BLaER1 treated with 17β-estradiol and CSF1 and Interleukin-3, amounts not matched to agents 10 nM and 100 nM (cell line): Measurements from ENCODE around the gene PNPLA1.

ENCODE experiments used
- H3K27ac ChIP-seq, 11 experiments: shearing (Covaris generic); formaldehyde crosslinking; 2 replicates each; pipeline ENCODE4 v1.8.1; 2022
- H3K27me3 ChIP-seq, 11 experiments: shearing (Covaris generic); formaldehyde crosslinking; 2 replicates each; pipeline ENCODE4 v1.8.1; 2022
- H3K36me3 ChIP-seq, 11 experiments: shearing (Covaris generic); formaldehyde crosslinking; 2 replicates each; pipeline ENCODE4 v1.8.1; 2022
- H3K4me1 ChIP-seq, 10 experiments: shearing (Covaris generic); formaldehyde crosslinking; 2 replicates each; pipeline ENCODE4 v1.8.1; 2022
- H3K4me2 ChIP-seq, 11 experiments: shearing (Covaris generic); formaldehyde crosslinking; 2 replicates each; pipeline ENCODE4 v1.8.1; 2022
- H3K4me3 ChIP-seq, 10 experiments: shearing (Covaris generic); formaldehyde crosslinking; 2 replicates each; pipeline ENCODE4 v1.8.1; 2022
- H3K9ac ChIP-seq, 11 experiments: shearing (Covaris generic); formaldehyde crosslinking; 2 replicates each; pipeline ENCODE4 v1.8.1; 2022
- H3K9me3 ChIP-seq, 11 experiments: shearing (Covaris generic); formaldehyde crosslinking; replicated peaks in 1 of 11; 2 replicates each; pipeline ENCODE4 v1.8.1; 2022
- H4K20me1 ChIP-seq, 11 experiments: shearing (Covaris generic); formaldehyde crosslinking; 2 replicates each; pipeline ENCODE4 v1.8.1; 2022
- Cebpa-rat ChIP-seq, 11 experiments: shearing (Covaris generic); IDR thresholded peaks; 2 replicates each; pipeline ENCODE4 v1.8.1; 2022

Gene PNPLA1

DNA sequence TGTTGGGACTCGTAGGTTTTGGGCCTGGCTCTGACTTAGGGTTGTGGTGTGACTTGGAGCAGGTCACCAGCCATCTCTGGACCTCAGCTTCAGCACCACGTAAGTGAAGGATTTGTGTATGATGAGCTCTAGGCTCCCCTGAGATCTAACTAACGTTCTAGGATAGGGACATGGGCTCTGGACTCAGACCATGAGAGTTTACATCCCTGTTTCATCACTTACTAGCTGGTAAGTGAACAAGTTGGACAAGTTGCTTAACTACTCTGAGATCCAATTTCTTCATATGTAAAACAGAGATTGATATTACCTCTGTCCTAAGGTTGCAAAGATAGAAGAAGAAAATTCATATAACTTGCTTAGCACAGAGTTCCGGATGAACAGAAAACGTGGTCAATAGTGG lies 20.3 kb upstream of the PNPLA1 start:
- H3K36me3 ChIP-seq: no peaks in the 10 kb centered on the region
- no peak overlapping the region for H3K9ac ChIP-seq
- H3K4me2 ChIP-seq: peak overlapping the region in 8 of 11 experiments; percentile 3 to 97 (median 68); a peak in 9 of 22 replicates
- no peak overlapping the region for H3K4me3 ChIP-seq
- H3K27ac ChIP-seq: peak overlapping the region in 2 of 11 experiments; percentile 47 to 72; a peak in 2 of 22 replicates
- H3K9me3 ChIP-seq: no peaks in the 10 kb centered on the region
- peaks cover 24 to 58% (median 47%) of the 10 kb centered on the region in 10 experiments for H3K4me1 ChIP-seq
- no peaks in the 10 kb centered on the region for H4K20me1 ChIP-seq
- no peaks in the 10 kb centered on the region for H3K27me3 ChIP-seq
- no peak for TF ChIP-seq Cebpa-rat (IDR thresholded peaks at IDR 0.05)

DNA sequence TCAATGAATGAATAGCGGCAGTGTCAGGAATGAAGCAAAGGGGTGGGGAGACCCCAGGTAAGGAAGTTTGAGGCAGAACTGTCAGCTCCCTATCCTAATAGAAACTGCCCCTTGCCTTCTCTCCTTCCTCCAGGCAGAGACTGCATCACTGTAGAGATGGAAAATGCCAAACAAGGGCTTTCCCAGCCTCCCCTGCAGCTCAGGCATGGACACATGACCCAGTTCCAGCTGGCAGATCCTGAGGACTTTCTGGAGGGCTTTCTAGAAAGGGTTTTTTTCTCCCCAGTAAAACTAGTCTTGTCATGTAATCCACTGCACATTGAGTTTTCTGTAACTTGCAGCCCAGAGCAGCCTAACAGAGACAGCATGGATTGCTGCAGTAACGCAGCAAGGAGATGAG lies 17.9 kb upstream of the PNPLA1 start:
- Histone ChIP-seq H4K20me1 (no peaks in the 10 kb centered on the region), H3K9ac (no peak overlapping the region), H3K27me3 (no peaks in the 10 kb centered on the region), H3K9me3 (peaks cover 0 to 4% (median 2%) of the 10 kb centered on the region in 11 experiments; a peak in 9 of 22 replicates), H3K4me1 (peaks cover 8 to 33% (median 22%) of the 10 kb centered on the region in 10 experiments; a peak in 18 of 20 replicates), H3K4me3 (no peak overlapping the region), H3K27ac (no peak overlapping the region), H3K36me3 (no peaks in the 10 kb centered on the region), H3K4me2 (no peak overlapping the region)
- no peak for TF ChIP-seq Cebpa-rat (IDR thresholded peaks at IDR 0.05)

DNA sequence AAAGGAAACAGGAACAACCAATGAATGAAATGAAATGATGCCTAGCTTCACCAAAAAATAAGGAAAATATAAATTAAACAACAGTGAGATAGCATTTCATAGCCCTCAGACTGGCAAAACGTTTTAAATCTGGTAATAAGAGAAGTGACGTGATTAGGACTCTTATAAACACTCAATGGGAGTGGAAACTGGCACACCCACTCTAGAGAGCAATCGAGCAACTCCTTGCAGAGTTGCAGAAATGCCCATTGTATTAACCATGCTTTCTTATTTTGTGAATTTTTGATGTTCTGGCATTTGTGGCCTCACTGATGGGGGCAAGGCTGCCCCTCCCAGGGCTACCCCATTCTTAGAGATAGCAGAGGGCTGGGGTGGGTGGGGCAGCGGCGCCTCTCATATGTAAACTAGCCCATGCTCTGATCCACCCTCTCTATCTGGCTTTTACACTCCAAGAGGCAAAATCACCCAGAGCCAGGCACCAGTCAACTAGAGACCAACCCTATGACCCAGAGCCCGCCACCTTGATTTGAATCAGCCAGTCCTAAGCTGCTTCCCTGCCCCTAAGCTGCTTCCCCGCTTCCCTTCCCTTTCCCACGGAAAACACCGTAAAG lies 6.4 kb upstream of the PNPLA1 start:
- peaks cover 11 to 18% (median 14%) of the 10 kb centered on the region in 11 experiments for H3K9me3 ChIP-seq
- no peak overlapping the region for H3K9ac ChIP-seq
- H3K4me1 ChIP-seq: no peaks in the 10 kb centered on the region
- no peak overlapping the region for H3K4me2 ChIP-seq
- H3K36me3 ChIP-seq: no peaks in the 10 kb centered on the region; a peak in 1 of 22 replicates
- H3K27me3 ChIP-seq: no peaks in the 10 kb centered on the region
- H3K27ac ChIP-seq: no peak overlapping the region
- no peak for TF ChIP-seq Cebpa-rat (IDR thresholded peaks at IDR 0.05)
- no peak overlapping the region for H3K4me3 ChIP-seq
- H4K20me1 ChIP-seq: no peaks in the 10 kb centered on the region

DNA sequence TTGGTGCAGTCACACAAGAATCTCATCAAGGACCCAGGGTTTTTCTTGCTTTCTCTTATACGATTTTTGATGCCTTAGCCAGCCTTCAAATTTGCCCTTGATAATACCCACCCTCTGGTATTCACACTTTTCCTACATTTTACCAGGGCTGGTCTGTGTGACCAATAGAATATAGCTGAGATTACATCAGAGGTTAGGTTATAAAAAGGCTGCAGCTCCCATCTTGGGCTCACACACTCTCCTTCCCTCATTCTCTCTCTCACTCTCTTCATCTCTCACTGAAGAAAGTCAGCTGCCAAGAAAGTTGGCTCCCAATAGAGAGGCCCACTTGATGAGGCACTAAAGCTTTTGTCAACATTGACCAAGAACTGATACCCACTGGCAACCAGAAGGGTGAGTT lies 4.1 kb upstream of the PNPLA1 start:
- H3K9me3 ChIP-seq: peaks cover 11 to 18% (median 14%) of the 10 kb centered on the region in 11 experiments
- H3K9ac ChIP-seq: no peak overlapping the region
- H3K36me3 ChIP-seq: no peaks in the 10 kb centered on the region; a peak in 1 of 22 replicates
- TF ChIP-seq Cebpa-rat (IDR thresholded peaks at IDR 0.05): no peak
- no peak overlapping the region for H3K4me3 ChIP-seq
- no peaks in the 10 kb centered on the region for H3K27me3 ChIP-seq
- no peak overlapping the region for H3K27ac ChIP-seq
- no peaks in the 10 kb centered on the region for H4K20me1 ChIP-seq
- peaks cover 0 to 9% (median 6%) of the 10 kb centered on the region in 10 experiments; a peak in 8 of 20 replicates for H3K4me1 ChIP-seq
- no peak overlapping the region for H3K4me2 ChIP-seq

DNA sequence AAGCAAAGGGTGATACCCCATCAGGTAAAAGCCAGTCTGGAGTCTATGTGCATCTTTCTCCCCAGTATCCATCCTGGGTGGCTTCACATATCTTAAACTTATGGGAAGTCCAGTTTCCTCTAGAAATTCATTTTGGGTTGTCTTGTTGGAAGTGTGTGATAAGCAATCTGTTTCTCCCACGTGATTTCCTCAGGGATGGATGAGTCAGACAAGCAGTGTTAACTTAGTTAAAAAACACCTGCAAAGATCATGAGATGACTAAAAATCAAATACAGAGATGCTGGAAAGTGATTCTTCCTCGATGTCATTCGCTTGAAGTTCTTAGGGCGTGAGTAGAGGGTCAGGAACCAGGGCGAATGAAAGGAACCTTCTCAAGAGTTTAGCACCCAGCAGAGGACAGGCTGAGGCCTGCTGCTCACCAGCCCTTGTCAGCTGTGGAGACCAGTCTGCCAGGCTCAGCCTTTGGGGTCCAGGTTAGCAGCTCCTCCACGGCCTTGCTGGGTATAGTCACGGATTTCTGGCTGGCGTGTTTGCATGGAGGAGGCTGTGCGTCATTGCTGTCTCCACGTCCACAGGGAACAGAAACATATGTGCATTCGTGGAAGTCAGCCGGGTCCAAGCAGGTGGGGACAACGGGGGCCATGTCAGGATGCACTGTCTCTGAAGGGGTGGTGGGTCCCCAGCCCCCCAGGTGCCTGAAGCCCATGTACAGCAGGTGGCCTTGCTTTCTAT lies 2.8 kb upstream of the PNPLA1 start:
- no peak overlapping the region for H3K27ac ChIP-seq
- H3K9me3 ChIP-seq: peaks cover 11 to 18% (median 14%) of the 10 kb centered on the region in 11 experiments
- H3K9ac ChIP-seq: no peak overlapping the region
- no peak for TF ChIP-seq Cebpa-rat (IDR thresholded peaks at IDR 0.05)
- no peaks in the 10 kb centered on the region for H4K20me1 ChIP-seq
- H3K4me2 ChIP-seq: no peak overlapping the region
- H3K27me3 ChIP-seq: no peaks in the 10 kb centered on the region
- H3K4me3 ChIP-seq: no peak overlapping the region
- H3K36me3 ChIP-seq: no peaks in the 10 kb centered on the region; a peak in 1 of 22 replicates
- peaks cover 0 to 10% (median 7%) of the 10 kb centered on the region in 10 experiments; a peak in 8 of 20 replicates for H3K4me1 ChIP-seq

DNA sequence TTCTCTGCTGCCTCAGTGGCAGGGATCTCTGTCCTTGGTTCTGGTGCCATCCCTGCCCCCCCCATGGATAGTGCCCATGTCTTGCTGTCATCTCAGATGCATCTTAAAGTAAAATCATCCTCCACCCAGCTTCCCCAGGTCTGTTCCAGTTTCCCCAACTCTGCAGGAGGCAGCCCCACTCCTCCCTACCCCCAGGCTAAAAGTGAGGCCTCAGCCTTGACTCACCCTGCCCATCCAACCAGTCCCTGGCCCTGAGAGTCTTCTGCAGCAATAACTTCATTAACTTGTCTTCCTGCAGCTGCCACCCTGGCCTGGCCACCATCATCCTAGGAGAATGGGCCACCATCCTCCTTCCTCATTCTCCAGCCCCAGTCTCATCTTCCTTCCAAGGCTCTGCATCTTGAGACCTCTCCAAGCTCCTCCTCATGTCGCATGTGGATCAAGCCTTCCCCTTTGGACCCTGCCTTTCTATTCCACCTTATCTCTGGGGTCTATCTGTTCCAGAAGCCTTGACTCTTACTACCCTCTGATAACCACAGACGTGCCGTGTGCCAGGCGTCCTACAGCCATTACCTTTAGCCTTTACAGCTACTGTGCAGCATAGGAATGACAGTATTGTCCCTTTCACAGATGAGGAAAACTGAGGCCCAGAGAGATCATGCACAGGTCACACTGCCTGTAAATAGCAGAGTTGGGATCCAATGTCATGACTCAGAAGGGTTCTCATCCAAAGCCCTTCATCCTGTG lies 2.0 kb upstream of the PNPLA1 start:
- no peak overlapping the region for H3K4me2 ChIP-seq
- no peak for TF ChIP-seq Cebpa-rat (IDR thresholded peaks at IDR 0.05)
- no peak overlapping the region for H3K27ac ChIP-seq
- H3K4me3 ChIP-seq: no peak overlapping the region
- peaks cover 11 to 18% (median 14%) of the 10 kb centered on the region in 11 experiments for H3K9me3 ChIP-seq
- no peaks in the 10 kb centered on the region; a peak in 1 of 22 replicates for H3K36me3 ChIP-seq
- H3K9ac ChIP-seq: no peak overlapping the region
- peaks cover 0 to 10% (median 7%) of the 10 kb centered on the region in 10 experiments; a peak in 8 of 20 replicates for H3K4me1 ChIP-seq
- H3K27me3 ChIP-seq: no peaks in the 10 kb centered on the region
- H4K20me1 ChIP-seq: no peaks in the 10 kb centered on the region

DNA sequence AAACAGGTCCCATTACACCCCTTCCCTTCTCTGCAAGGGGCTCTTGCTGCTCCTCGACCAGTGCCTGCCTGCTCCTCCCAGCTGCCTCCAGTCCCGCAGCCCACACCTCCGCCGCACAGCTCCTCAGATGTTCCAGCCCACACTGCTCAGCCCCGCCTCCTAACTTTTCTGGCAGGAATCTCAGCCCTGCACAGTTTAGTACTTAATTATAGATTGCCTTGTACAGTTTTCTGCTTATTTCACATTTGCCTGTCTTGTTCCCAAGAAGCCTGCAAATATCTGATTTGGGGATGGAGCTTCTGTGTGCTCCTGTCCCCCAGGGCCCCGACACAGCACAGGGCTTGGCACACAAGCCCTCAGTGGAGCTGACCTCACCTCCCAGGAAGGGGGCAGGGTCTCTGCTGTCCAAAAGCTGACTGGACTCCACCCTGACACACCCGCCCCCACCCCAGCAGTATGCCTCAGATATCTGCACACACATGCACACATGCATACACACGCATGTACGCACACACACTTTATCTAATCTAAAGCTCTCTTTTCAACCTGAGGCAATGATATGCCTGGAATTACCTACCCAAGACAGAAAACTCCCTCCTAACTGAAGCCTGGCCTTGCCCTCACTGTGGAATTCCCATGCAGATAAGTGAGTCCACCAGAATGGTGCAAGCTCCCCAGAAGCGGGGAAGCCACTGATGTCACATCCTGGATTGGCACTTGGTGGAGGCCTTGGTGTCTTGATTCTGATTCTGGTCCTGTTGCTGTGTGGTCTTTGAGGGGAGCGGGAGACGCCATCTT lies 1.2 kb upstream of the PNPLA1 start:
- no peak for TF ChIP-seq Cebpa-rat (IDR thresholded peaks at IDR 0.05)
- no peak overlapping the region for H3K27ac ChIP-seq
- H3K4me1 ChIP-seq: peaks cover 0 to 10% (median 7%) of the 10 kb centered on the region in 10 experiments; a peak in 8 of 20 replicates
- H3K4me2 ChIP-seq: no peak overlapping the region
- H3K9ac ChIP-seq: no peak overlapping the region
- no peaks in the 10 kb centered on the region; a peak in 1 of 22 replicates for H3K36me3 ChIP-seq
- peaks cover 11 to 18% (median 14%) of the 10 kb centered on the region in 11 experiments for H3K9me3 ChIP-seq
- H4K20me1 ChIP-seq: no peaks in the 10 kb centered on the region
- H3K4me3 ChIP-seq: no peak overlapping the region
- no peaks in the 10 kb centered on the region for H3K27me3 ChIP-seq

DNA sequence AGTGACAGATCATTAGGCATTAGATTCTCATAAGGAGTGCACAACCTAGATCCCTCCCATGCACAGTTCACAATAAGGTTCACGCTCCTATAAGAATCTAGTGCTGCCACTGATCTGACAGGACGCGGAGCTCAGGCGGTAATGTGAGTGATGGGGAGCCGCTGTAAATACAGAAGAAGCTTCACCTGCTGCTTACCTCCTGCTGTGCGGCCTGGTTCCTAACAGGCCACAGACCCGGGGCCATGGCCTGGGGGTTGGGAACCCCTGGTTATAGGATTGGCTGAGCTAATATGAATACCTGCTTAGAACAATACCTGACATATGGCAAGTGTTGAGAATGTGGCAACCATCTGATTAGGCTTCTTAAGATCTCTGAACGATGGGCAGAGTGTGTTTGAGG lies 2.4 kb downstream of the PNPLA1 start:
- no peak overlapping the region for H3K4me2 ChIP-seq
- no peak overlapping the region for H3K4me3 ChIP-seq
- no peak for TF ChIP-seq Cebpa-rat (IDR thresholded peaks at IDR 0.05)
- no peak overlapping the region for H3K27ac ChIP-seq
- no peaks in the 10 kb centered on the region for H3K9me3 ChIP-seq
- no peaks in the 10 kb centered on the region for H3K36me3 ChIP-seq
- H4K20me1 ChIP-seq: no peaks in the 10 kb centered on the region
- H3K27me3 ChIP-seq: no peaks in the 10 kb centered on the region
- H3K9ac ChIP-seq: no peak overlapping the region
- H3K4me1 ChIP-seq: peaks cover 0 to 10% (median 7%) of the 10 kb centered on the region in 10 experiments; a peak in 8 of 20 replicates
